GM18502 (cell line): Measurements from ENCODE around the gene HVCN1.
"Not testable (repeated sequence)": the region's sequence is repeated elsewhere in the genome, so short reads cannot be mapped to it uniquely, and the experiment has no call there.

Source experiments
- ATAC-seq: cut with Tn5 transposase; IDR thresholded peaks from one replicate; pipeline ENCODE4 v1.9.1; 2021; ENCODE audit warnings: mild to moderate bottlenecking; ENCODE audit not compliant: unreplicated experiment, poor library complexity

The HVCN1 gene, protein sequence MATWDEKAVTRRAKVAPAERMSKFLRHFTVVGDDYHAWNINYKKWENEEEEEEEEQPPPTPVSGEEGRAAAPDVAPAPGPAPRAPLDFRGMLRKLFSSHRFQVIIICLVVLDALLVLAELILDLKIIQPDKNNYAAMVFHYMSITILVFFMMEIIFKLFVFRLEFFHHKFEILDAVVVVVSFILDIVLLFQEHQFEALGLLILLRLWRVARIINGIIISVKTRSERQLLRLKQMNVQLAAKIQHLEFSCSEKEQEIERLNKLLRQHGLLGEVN

DNA sequence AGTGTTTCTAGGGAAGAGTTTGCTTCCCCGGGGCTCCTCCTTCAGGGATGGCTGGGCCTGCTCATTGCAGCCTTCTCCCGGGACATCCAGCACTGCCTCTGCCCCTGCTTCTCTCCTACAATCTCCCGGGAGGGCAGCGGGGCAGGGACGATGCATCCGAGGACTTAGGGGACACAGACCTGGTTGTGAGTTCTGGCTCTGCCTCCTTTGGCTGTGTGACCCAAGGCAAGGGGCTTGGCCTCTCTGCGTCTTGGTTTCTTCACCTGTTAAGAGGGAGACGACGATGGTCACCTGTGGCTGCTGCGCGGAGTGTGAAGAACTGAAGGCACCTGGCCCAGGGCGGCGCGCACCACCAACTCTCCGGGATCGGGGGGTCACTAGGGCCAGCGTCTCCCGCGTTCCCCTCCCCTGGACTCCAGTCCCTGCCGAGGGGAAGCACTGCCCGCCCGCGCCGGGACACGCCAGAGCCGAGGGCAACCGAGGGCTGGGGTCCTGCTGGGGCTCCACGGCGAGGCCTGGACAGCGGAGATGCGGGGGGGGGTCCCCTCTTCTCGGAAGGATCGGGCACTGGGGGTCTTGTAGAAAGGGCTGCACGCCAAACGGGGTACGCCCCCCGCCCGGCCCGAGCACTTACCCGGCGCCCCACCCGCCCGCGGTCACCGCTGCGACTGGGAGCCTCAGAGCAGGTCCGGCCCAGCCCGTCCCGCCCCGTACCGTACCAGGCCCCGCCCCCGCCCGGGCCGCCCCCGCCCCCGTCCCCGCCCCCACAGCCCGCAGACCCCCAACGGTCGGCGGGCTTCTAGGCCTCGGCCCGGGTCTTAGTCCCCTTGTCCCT lies at the start of gene HVCN1:
HVCN1 (minus strand) TSS at position 670 of the 835 bp plus-strand sequence. CDS start 5,870 bp downstream, outside the sequence.
- peak; percentile 29 for ATAC-seq

DNA sequence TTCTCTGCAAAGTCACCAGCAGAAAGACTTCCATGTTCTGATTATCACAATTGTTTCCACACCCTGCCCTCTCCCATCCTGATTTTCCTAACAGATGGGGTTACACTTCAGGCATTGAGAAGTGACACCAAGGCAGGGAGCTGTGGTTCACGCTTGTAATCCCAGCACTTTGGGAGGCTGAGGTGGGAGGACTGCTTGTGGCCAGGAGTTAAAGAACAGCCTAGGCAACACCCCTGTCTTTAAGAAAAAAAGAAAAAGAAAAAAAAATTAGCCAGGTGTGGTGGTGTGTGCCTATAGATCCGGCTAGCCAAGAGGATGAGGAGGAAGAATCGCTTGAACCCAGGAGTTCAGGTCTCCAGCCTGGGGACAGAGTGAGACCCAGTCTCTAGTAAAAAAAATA lies 48.6 kb upstream of the HVCN1 start:
- ATAC-seq: no peak

DNA sequence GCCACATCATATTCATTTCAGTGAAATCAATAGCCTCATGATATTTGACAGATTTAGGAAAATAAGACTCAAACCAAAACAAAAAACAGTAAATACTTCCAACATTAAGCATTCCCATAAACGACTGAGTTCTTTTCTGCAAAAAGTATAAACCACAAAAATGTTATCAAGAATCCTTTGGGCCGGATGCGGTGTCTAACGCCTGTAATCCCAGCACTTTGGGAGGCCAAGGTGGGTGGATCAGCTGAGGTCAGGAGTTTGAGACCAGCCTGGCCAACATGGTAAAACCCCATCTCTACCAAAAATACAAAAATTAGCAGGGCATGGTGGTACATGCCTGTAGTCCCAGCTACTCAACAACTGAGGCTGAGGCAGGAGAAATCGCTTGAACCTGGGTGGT lies 48.1 kb upstream of the HVCN1 start:
- not testable (repeated sequence) for ATAC-seq

DNA sequence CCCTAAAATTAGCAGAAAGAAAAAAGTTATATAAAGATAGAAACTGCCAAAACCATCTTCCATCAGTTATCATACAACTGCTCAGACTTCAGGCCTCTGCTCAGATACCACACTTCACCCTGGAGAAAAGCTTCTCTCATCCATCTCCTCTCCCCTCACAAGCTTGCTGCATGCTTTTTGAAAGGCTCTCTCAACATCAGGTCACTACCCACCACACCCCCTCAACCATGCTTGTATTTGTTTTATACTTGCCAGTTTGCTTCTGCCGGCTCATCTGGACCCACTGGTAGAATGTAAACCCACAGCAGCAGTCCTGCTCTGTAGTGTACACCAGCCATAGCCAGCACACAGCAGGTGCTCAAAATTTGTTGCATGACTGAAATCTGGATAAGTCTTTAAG lies 45.0 kb upstream of the HVCN1 start:
- no peak for ATAC-seq

DNA sequence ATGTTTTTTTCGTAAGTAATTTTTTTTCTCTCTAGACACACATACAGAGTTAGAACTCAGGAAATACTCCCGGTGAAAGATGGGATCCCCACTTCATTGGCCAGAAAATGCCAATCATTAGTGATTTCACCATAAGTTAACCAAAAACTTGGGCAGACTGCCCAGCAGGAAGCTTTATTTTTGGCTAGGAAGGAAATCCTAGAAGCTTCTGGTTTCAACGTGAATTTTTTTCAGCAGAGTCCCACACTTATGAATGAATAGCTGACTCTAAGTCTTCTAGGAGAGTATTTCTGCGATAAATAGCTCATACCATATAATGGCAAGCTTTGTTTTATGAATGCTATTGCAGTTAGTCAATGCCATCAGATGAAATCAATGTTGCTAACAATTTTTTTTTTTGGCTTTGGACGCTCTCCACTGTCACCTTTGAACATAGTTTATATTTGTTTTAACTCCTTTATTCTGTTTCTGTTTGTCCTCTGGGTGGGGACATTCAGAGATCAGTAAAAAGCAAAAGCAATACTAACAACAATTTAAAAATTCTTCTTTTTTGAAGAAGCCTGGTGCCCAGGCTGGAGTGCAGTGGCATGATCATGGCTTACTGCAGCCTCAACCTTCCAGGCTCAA lies 44.3 kb upstream of the HVCN1 start:
- ATAC-seq: no peak

DNA sequence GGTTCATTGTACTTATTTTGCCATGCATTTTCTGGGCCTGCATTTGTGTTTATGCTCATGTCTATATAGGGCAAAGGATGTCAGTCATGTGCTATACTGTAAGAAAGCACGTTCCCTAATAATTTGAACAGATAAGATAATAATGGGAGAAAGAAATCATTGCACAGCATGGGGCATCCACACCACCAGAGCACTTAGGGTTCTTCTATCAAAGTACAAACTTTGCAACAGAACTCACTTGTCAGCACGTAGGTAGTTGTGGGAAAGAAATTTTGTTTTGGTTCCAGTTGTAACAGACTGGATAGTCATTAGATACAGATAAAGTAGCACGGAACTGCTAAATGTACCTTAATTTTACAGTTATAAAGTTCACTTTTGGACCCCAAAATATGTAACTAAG lies 43.7 kb upstream of the HVCN1 start:
- ATAC-seq: no peak

DNA sequence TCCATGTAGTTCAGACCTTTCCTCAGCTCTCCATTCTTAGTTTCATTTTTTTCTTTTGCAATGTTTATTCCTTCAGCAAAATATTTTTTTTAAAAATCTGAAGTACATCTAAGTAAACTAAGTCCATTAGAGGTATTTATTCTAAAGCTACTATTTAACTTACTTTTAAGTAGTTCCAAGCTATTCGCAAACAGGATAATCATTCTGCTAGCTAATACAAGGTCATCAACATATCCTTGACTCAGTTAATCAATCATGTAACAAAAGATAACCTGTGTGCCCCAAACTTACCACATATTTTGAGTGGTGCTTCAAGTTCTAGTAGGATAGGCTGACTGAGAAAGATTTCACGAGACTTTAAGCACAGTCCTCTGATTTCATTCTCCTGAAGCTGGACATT lies 42.6 kb upstream of the HVCN1 start:
- no peak for ATAC-seq

DNA sequence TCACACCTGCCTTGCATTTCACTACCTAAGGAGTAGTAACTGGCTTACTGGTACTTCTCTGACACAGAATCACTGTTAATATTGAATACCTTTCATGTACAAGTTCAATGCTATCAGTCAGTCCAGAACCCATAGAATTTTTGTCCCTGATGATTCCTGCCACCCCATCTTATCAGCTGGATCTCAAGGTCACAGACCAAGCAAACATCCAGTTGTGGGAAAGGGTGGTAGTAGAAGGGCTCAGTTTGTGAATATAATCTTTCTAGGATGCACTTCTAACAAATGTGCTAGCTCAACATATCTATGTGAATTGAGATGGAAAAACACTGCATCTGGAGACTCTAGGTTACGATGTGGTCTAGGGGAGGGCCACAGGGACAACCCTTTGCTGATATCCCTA lies 39.7 kb upstream of the HVCN1 start:
- no peak for ATAC-seq

DNA sequence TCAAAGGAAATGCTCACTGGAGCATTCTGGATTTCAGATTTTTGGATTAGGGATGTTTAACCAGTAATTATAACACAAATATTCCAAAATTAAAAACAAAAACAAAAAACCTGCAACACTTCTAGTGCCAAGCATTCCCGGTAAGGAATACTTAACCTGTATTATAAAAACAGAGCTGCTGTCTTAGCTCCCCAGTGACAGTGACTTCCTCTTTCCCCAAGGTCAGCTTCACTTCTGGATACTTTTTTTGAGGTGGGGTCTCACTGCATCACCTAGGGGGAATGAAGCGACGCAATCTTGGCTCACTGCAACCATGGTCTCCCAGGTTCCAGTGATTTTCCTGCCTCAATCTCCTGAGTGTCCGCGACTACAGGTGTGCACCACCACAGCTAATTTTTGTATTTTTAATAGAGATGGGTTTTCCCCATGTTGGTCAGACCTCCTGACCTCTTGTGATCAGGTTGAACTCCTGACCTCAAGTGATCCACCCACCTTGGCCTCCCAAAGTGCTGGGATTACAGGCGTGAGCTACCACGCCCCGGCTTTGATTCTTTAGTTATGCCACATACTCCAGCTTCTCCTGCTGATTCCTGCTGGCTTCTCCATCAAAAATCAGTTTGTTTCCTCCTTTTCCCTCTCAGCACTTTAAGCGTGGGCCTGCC lies 37.9 kb upstream of the HVCN1 start:
- ATAC-seq: no peak

DNA sequence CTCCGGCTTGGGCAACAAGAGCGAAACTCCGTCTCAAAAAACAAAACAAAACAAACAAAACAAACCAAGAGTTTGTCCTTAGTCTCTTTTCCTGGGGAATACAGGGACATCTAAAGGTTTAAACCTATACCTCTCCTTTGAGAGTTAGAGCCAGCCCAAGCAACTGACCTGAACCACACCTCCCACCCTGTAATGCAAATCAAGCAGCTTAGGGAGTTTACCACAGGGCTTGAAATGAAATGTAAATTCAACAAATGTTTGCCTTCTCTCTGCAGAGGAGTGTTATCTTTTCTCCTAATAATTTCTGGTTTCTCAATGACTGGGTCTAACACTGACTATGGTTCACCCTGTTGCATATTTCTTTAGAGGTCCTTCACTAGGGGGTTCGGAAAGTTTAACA lies 37.1 kb upstream of the HVCN1 start:
- no peak for ATAC-seq

DNA sequence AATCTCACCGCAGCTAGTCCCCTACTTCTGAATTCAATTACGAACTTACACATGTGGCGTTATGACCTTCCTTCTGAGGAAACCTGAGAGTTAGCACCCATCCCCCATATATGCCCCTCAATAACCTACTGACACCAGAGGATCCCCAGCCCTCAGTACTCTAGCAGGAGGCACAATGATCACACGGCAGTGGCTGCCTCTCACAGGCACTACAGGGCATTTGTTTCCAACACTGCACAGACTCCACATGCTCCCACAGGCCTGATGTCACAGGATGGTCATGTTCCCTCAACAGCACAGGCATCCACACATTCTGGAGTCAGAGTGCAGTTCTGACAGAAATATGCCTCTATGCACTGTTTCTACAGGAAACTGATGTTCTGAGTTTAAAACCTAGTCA lies 36.4 kb upstream of the HVCN1 start:
- no peak for ATAC-seq

DNA sequence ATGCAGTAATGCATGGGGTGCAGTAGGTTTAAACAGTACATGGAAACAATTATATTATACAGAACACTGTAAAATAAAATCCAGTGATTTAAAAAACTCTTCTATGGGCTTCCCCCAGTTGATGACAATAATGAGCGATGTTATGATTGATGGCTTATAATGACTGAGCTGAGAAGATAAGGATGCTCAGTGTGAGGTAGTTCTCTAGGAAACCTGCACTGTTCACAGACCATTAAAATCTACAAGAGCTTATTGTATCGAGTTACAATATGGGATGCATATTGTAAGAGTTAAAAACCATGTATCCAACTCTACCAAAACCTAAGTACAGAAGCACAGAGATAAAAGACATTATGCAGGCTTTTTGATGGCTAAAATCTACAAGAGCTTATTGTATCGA lies 34.0 kb upstream of the HVCN1 start:
- not testable (repeated sequence) for ATAC-seq

DNA sequence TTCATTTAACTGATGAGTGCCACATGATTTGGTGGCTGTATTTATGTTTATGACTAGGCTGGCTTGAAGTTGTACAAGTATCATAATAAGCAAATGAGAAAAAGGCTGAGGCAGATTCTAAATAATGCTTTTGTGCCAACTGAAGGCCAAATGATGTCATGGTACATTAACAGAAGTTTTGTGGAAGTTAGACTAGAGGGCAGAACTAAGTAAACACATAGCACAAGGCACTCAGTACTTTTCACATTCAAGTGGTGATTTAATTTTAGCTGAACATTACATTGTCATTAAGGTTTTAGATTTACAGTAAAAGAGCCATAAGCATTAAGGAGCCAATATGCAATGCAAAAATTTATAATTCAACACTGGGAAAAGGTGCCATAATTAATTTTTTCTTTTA lies 32.7 kb upstream of the HVCN1 start:
- no peak for ATAC-seq

DNA sequence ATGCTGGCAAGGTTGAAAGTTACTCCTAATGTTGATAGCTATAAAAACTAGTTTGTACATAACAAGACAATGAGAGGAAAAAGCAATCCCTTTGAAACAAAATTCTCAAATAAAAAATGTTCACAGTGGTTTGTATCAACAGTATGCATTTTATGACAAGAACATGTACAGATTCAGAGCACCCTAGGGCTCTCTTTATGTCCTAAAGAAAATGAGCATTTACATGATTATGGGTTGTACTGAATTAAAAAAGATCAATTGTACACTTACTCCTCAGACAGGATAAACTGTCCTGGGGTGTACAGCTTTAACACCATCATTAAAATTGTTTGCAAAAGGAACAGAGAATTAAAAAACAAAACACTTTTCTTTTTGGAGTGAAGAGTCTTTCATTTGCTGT lies 31.6 kb upstream of the HVCN1 start:
- ATAC-seq: no peak

DNA sequence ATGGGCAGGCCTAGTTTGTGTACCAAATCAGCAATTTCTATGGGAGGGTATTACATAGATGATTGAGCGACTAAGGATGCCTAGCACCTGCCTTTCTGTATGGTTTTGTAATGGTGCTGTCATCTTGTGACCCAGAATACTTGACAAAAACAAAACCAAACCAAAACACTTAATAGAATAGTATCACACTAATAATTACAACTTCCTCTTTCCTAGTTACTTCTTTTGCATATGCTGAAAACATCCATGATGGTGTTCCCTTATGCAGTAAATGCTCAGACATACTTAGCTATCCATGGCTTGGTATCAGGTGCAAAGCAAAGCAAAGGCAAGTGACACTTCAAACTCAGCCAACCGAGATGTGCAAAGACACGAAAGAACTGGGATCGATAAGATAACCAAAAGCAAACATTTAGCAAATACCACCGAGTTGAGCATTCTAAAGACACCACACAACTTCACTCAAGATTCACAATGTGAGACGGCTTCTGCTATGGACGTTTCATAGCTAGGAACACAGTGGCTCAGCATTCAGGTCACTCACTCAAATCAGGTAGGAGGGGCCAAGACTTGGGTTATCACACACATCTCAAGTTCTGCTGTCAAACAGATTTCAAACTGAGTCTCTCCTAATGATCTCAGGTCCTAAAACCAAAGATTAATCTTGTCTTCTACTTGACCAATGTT lies 29.4 kb upstream of the HVCN1 start:
- ATAC-seq: no peak

DNA sequence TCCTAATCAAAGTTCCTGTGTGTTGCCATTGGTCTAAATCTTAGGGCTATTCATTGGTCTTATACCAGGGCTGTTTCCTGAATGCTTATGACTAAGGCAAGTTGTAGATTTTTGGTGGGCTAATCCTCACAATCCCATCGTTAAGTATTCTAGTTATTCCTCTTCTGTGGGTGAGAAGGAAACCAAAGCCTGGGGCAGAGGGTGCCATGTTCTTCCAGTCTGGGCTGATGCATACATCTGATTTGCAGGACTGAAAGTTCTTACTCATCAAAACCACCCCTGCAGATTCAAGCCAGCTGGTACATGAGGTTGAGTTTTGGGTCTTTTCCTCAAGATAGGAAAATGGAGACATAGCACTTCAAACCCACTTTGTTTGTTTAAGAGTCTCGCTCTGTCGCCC lies 28.1 kb upstream of the HVCN1 start:
- ATAC-seq: no peak

DNA sequence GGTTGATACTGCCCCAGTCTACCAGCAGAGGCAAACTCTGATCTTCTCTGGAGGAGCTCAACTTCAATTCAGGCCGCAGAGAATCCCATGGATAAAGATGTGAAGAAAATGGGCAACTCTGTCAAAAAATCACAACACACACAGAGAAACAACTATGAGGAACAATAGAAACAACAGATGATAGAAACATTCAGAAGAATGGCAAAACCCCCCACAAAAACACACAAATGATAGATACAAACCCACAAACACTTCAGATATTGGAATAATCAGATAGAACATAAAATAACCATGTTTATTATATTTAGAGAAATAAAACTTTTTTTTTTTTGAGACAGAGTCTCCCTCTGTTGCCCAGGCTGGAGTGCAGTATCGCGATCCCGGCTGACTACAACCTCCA lies 20.0 kb upstream of the HVCN1 start:
- ATAC-seq: no peak

DNA sequence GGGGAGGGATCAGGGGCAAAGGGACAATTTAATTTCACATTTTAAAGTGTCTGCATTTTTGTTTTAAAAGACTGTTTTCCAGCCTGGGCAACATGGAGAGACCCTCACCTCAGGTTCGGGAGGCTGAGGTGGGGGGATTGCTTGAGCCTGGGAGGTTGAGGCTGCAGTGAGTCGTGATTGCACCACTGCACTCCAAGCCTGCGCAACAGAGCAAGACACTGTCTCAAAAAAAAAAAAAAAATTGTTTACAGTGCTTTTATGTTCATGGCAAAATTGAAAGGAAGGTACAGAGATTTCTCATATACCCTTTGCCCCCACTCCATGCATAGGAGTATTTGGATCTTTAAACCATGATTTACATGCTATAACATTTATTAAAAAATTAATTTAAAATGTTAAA lies 16.4 kb upstream of the HVCN1 start:
- ATAC-seq: no peak

DNA sequence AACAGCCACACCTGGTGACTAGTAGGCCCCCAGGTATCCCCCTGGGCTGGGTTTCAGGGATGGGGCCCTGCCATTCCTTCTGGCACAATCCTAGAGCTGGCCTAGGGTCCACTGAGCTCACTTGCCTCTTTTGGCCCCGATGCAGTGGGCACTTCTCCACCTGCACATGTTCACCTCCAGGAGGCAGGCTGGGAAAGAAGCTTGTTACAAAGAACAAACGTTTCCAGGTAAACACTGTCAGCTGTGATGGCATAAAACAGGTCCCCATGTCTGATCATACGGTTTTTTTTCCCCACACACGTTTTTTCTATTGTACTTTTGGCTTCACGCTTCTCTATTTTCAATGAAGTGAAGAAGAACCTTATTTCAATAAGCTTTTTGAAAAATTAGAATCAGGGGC lies 15.8 kb upstream of the HVCN1 start:
- no peak for ATAC-seq

DNA sequence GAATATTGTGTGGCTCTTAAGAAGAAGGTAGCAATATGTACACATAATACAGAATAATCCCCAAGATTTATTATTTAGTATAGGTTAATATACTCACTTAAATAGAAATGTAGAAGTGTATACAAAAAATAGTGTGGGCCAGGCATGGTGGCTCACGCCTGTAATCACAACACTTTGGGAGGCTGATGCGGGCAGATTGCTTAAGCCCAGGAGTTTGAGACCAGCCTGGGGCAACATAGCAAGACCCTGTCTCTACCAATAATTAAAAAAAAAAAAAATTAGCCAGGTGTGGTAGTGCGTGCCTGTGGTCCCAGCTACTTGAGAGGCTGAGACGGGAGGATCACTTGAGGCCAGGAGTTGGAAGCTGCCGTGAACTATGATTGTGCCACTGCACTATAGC lies 15.3 kb upstream of the HVCN1 start:
- ATAC-seq: no peak
